ENCODE results near the gene SLC4A5. TPM values are rescaled to one million over a fixed set of nuclear protein-coding genes. Genes with fewer than 3 reads are reported as not detected.

The SLC4A5 gene
- polyA plus RNA-seq, 1 of the 3 experiments (the other 2 are of a cell fraction): 0.25 TPM

DNA sequence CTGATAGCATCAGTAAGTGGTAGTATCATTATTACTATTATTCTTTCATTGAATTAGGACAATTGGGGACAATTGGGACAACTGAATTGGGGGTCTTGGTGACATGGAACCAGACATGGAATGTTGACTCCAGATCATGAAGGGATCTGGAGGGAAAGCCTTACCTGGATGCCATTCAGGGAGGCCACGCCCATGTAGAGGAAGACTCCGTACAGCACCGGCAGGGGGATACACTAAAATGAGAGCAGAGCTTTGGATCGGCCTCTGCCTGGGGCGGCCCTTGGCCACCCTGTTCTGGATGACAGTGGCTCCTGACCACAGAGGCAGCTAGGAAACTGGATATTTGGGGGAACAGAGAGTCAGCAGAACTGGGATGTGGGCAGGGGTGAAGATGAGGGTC, 115.6 kb downstream of the SLC4A5 start:
- H3K9ac ChIP-seq: no peak overlapping the region
- DNase-seq: no peak
- peaks cover 5% of the 10 kb centered on the region for H3F3A ChIP-seq (replicated peaks; ENCODE audit: insufficient read depth)
- H3K4me1 ChIP-seq (ENCODE audit: control insufficient read depth in 1 of 2, insufficient read depth in 2 of 2, low read depth in 1 of 2, low read length in 1 of 2): no peaks in the 10 kb centered on the region; a peak in 1 of 4 replicates
- no peak overlapping the region for H3K4me2 ChIP-seq
- H3K4me3 ChIP-seq (ENCODE audit: low read depth in 2 of 2, low read length in 1 of 2): no peak overlapping the region
- H3K9me3 ChIP-seq: no peaks in the 10 kb centered on the region
- no peaks in the 10 kb centered on the region for H4K20me1 ChIP-seq (ENCODE audit: insufficient read depth)
- 91% methylated on average over 5 of the region's 5 CpGs for WGBS (ENCODE audit: low lambda C conversion rate)
- H2AFZ ChIP-seq (ENCODE audit: low read depth): no peak overlapping the region
- H3K27ac ChIP-seq (ENCODE audit: low read depth in 2 of 2, low read length in 1 of 2): no peak overlapping the region
- TF ChIP-seq RFX5 (IDR thresholded peaks at IDR 0.05; ENCODE audit: low read length): no peak
- H3K27me3 ChIP-seq (ENCODE audit: insufficient read depth): no peaks in the 10 kb centered on the region
- H3K36me3 ChIP-seq (replicated peaks in 1 of 2; ENCODE audit: control insufficient read depth in 1 of 2, insufficient read depth in 2 of 2, low read length in 1 of 2): no peaks in the 10 kb centered on the region
- POLR2A ChIA-PET: no interaction called here
- CTCF ChIA-PET: interaction anchor here (0.9 to 1.2 kb wide), 2 partner anchors 14 to 107 kb away, joined by 3 to 5 read pairs; no protein-coding TSS in a partner anchor
- H3K9me2 ChIP-seq: no peaks in the 10 kb centered on the region
- no peaks in the 10 kb centered on the region for H3K79me2 ChIP-seq (ENCODE audit: insufficient read depth)

DNA sequence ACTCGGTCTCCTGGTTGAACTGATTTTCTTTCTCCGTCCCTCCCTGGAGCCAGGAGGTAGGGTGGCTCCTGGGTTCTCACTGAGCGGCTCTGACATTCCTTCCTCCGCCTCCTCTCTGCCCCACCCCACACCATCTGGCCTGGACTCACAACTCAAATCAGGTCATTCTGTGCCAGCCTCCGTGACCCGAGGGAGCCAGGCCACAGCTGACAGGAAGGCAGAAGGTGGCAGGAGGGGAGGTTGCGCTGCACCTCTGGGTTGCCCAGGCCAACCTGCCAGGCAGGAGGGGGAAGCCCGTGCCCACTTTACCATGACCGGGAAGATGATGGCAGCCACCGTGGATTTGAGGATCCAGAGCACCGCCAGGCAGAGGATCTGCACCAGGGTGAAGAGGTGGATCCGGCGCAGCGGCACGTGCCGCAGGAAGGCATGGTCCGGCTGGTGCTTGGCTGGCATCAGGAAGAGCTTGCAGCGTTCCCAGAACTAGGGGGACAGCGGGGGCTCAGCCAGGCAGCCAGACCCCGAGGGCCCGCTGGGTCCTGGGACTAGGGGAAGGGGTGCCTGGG, 116.5 kb downstream of the SLC4A5 start:
- Histone ChIP-seq H3K9me2 (no peaks in the 10 kb centered on the region), H3K4me2 (no peak overlapping the region), H2AFZ (ENCODE audit: low read depth) (no peak overlapping the region), H3K4me3 (ENCODE audit: low read depth in 2 of 2, low read length in 1 of 2) (no peak overlapping the region), H3K36me3 (replicated peaks in 1 of 2; ENCODE audit: control insufficient read depth in 1 of 2, insufficient read depth in 2 of 2, low read length in 1 of 2) (no peaks in the 10 kb centered on the region), H3K4me1 (ENCODE audit: control insufficient read depth in 1 of 2, insufficient read depth in 2 of 2, low read depth in 1 of 2, low read length in 1 of 2) (no peaks in the 10 kb centered on the region; a peak in 1 of 4 replicates), H3K27me3 (ENCODE audit: insufficient read depth) (no peaks in the 10 kb centered on the region), H3F3A (replicated peaks; ENCODE audit: insufficient read depth) (peaks cover 8% of the 10 kb centered on the region), H3K9ac (no peak overlapping the region), H4K20me1 (ENCODE audit: insufficient read depth) (no peaks in the 10 kb centered on the region), H3K27ac (ENCODE audit: low read depth in 2 of 2, low read length in 1 of 2) (no peak overlapping the region), H3K79me2 (ENCODE audit: insufficient read depth) (no peaks in the 10 kb centered on the region), H3K9me3 (no peaks in the 10 kb centered on the region)
- TF ChIP-seq, protein P1, sequence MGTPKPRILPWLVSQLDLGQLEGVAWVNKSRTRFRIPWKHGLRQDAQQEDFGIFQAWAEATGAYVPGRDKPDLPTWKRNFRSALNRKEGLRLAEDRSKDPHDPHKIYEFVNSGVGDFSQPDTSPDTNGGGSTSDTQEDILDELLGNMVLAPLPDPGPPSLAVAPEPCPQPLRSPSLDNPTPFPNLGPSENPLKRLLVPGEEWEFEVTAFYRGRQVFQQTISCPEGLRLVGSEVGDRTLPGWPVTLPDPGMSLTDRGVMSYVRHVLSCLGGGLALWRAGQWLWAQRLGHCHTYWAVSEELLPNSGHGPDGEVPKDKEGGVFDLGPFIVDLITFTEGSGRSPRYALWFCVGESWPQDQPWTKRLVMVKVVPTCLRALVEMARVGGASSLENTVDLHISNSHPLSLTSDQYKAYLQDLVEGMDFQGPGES (IDR thresholded peaks at IDR 0.05; ENCODE audit: low read depth, low read length): no peak
- no peak for TF ChIP-seq TEAD4 (IDR thresholded peaks at IDR 0.05; ENCODE audit: borderline replicate concordance, insufficient read depth)
- ChIA-PET POLR2A (interaction anchor here (1.0 kb wide), 1 partner anchor 282 kb away, joined by 4 read pairs; no protein-coding TSS in a partner anchor), CTCF (interaction anchor here (1.0 to 1.2 kb wide), 3 partner anchors 15 to 28 kb away, joined by 3 read pairs; no protein-coding TSS in a partner anchor)
- DNase-seq: no peak
- 90% methylated on average over 7 of the region's 21 CpGs for WGBS (ENCODE audit: low lambda C conversion rate)

DNA sequence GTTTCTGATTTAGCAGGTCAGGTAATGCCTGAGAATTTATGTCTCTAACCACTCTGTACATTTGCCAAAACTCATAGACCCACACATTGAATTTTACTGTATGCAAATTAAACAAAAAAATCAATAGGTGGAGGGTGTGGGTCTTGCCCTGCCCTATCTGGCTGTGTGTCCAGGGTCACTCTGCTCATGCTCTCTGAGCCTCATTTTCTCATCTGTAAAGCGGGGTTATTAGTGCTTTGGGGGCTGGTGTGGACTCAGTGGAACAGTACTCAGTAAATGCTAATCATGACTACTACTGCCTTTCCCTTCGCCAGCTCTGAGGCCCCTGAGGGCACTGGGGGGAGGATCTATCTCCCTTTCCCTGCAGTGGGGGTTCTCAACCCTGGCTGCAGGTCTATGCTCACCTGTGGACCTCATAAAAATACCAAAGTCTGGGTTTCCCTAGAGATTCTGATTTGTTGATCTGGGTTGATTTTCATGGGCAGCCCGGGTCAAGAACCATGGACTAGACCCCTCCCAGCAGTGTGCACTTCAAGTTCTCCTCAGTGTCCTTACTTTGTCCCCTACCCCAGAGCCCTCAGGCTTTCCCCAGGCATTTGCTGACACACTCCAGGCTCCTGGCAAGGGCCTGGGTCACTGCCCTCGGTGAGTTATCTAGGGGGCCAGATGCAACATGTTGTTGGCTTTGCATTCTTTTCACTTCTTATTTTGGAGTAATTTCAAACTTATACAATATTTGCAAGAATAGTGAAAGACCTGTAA, 117.3 kb downstream of the SLC4A5 start:
- WGBS (ENCODE audit: low lambda C conversion rate): 75% methylated on average over 4 of the region's 4 CpGs
- Histone ChIP-seq H3K36me3 (replicated peaks in 1 of 2; ENCODE audit: control insufficient read depth in 1 of 2, insufficient read depth in 2 of 2, low read length in 1 of 2) (no peaks in the 10 kb centered on the region), H3K27me3 (ENCODE audit: insufficient read depth) (no peaks in the 10 kb centered on the region), H3K27ac (ENCODE audit: low read depth in 2 of 2, low read length in 1 of 2) (no peak overlapping the region), H3K4me3 (ENCODE audit: low read depth in 2 of 2, low read length in 1 of 2) (no peak overlapping the region), H2AFZ (ENCODE audit: low read depth) (no peak overlapping the region), H3K79me2 (ENCODE audit: insufficient read depth) (no peaks in the 10 kb centered on the region), H4K20me1 (ENCODE audit: insufficient read depth) (no peaks in the 10 kb centered on the region), H3K4me1 (ENCODE audit: control insufficient read depth in 1 of 2, insufficient read depth in 2 of 2, low read depth in 1 of 2, low read length in 1 of 2) (no peaks in the 10 kb centered on the region; a peak in 1 of 4 replicates), H3K9ac (no peak overlapping the region), H3K9me3 (no peaks in the 10 kb centered on the region), H3K9me2 (no peaks in the 10 kb centered on the region), H3K4me2 (no peak overlapping the region), H3F3A (replicated peaks; ENCODE audit: insufficient read depth) (peaks cover 8% of the 10 kb centered on the region)
- no peak for DNase-seq
- POLR2A ChIA-PET: interaction anchor here (1.0 kb wide), 1 partner anchor 281 kb away, joined by 4 read pairs; no protein-coding TSS in a partner anchor
- CTCF ChIA-PET: interaction anchor here (1.0 kb wide), 2 partner anchors 24 to 27 kb away, joined by 3 read pairs; no protein-coding TSS in a partner anchor
- TF ChIP-seq NRF1 (IDR thresholded peaks at IDR 0.05; ENCODE audit: low read depth, low read length): no peak
- TF ChIP-seq, protein P2, sequence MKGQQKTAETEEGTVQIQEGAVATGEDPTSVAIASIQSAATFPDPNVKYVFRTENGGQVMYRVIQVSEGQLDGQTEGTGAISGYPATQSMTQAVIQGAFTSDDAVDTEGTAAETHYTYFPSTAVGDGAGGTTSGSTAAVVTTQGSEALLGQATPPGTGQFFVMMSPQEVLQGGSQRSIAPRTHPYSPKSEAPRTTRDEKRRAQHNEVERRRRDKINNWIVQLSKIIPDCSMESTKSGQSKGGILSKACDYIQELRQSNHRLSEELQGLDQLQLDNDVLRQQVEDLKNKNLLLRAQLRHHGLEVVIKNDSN (IDR thresholded peaks at IDR 0.05; ENCODE audit: borderline replicate concordance, low read depth): no peak
- TF ChIP-seq SMC3 (IDR thresholded peaks at IDR 0.05; ENCODE audit: low read depth, low read length): no peak
- no peak for TF ChIP-seq MEF2A (IDR thresholded peaks at IDR 0.05; ENCODE audit: borderline replicate concordance, low read depth)
- TF ChIP-seq, protein P3, sequence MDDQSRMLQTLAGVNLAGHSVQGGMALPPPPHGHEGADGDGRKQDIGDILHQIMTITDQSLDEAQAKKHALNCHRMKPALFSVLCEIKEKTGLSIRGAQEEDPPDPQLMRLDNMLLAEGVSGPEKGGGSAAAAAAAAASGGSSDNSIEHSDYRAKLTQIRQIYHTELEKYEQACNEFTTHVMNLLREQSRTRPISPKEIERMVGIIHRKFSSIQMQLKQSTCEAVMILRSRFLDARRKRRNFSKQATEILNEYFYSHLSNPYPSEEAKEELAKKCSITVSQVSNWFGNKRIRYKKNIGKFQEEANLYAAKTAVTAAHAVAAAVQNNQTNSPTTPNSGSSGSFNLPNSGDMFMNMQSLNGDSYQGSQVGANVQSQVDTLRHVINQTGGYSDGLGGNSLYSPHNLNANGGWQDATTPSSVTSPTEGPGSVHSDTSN (IDR thresholded peaks at IDR 0.05): no peak
- no peak for TF ChIP-seq GABPA (IDR thresholded peaks at IDR 0.05; ENCODE audit: low read depth)
- TF ChIP-seq FOXJ3 (CRISPR knock-in tag; IDR thresholded peaks at IDR 0.05): no peak
- TF ChIP-seq, protein P4, sequence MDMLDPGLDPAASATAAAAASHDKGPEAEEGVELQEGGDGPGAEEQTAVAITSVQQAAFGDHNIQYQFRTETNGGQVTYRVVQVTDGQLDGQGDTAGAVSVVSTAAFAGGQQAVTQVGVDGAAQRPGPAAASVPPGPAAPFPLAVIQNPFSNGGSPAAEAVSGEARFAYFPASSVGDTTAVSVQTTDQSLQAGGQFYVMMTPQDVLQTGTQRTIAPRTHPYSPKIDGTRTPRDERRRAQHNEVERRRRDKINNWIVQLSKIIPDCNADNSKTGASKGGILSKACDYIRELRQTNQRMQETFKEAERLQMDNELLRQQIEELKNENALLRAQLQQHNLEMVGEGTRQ (IDR thresholded peaks at IDR 0.05; ENCODE audit: borderline replicate concordance, low read depth, low read length): no peak
- TF ChIP-seq ELF1 (IDR thresholded peaks at IDR 0.05): no peak
- TF ChIP-seq, protein P5, sequence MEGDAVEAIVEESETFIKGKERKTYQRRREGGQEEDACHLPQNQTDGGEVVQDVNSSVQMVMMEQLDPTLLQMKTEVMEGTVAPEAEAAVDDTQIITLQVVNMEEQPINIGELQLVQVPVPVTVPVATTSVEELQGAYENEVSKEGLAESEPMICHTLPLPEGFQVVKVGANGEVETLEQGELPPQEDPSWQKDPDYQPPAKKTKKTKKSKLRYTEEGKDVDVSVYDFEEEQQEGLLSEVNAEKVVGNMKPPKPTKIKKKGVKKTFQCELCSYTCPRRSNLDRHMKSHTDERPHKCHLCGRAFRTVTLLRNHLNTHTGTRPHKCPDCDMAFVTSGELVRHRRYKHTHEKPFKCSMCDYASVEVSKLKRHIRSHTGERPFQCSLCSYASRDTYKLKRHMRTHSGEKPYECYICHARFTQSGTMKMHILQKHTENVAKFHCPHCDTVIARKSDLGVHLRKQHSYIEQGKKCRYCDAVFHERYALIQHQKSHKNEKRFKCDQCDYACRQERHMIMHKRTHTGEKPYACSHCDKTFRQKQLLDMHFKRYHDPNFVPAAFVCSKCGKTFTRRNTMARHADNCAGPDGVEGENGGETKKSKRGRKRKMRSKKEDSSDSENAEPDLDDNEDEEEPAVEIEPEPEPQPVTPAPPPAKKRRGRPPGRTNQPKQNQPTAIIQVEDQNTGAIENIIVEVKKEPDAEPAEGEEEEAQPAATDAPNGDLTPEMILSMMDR (IDR thresholded peaks at IDR 0.05): no peak
- TF ChIP-seq EP300 (IDR thresholded peaks at IDR 0.05; ENCODE audit: borderline replicate concordance in 1 of 2, low read depth in 1 of 2, low read length in 1 of 2): no peak
